GM19468 (cell line): Measurements from ENCODE around the gene RPS24.

ENCODE experiments used
- ATAC-seq: cut with Tn5 transposase; IDR thresholded peaks from one replicate; pipeline ENCODE4 v1.9.1; 2021; ENCODE audit warnings: mild to moderate bottlenecking, moderate library complexity, moderate number of reproducible peaks; ENCODE audit not compliant: unreplicated experiment; ENCODE audit errors: extremely low read depth

Gene RPS24

DNA sequence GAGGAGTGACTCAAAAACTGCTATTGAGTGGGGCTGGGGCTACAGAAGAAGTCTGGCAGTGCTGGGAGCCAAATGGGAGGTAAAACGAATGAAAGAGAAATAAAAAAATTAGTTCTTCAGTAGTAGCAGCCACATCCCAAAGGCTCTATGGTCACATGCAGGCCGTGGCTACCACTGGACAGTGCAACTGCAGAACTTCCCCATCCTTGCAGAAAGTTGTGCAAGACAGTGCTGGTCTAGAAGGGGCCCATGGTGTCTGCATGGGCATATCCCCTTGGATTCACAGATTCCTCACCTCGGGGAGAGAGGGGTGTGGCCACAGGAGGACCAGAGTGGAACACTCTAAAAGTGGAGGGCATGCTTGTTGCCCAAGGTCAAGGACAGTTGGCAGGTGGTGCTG is 47.6 kb downstream of the RPS24 start:
- ATAC-seq = no peak

DNA sequence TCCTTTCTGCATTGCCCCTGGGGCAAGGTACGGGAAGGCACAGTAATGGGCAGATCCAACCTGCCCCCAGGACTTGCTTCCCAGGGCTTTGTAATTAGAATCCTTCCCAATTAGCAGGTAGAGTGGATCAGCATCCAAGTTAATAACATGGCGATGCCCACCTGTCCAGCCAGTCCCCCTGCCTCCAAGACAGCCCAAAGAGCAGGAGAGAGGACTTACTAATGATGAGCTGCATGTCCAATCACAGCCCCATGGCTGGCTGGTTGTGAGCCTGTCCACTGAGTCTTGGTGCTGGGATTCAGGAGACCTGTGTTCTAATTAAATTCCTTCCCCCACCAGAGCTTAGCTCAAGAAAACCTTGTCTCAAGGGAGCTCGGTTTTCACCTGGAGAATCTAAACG is 49.0 kb downstream of the RPS24 start:
- ATAC-seq = no peak
